CD4-positive, alpha-beta T cell treated with Interleukin-4 for 4 hours (primary cell): ENCODE measurements around the gene PCTP.

Source experiments
- DNase-seq: peaks from one replicate; pipeline ENCODE4 v3.0.0-alpha.2; 2020

The PCTP gene

GRCh38 chr17:55750750-55751657 is at the start of gene PCTP:
PCTP (plus strand) TSS chr17:55751051; CDS start chr17:55751104, 53 bp downstream.
- peak; percentile 72 for DNase-seq

GRCh38 chr17:55702150-55702549 is 48.7 kb upstream of the PCTP start:
- DNase-seq, result no peak

DNA sequence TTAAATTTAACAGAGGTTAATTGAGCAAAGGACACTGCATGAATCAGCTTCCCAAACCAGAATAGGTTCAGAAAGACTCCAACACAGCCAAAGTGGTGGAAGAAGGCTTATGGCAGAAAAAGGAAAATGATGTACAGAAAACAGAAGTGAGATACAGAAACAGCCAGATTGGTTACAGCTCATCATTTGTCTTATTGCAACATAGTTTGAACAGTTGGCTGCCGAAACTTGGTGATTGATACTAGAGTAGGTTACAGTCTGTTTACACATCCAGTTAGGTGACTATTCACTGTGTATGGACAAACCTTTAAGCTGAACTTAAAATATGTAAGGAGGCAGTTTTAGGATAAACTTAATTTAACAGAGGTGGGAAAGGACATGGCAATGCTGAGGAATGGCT is 46.5 kb upstream of the PCTP start:
- no peak for DNase-seq

GRCh38 chr17:55705847-55706246 is 45.0 kb upstream of the PCTP start:
- DNase-seq, result no peak

DNA sequence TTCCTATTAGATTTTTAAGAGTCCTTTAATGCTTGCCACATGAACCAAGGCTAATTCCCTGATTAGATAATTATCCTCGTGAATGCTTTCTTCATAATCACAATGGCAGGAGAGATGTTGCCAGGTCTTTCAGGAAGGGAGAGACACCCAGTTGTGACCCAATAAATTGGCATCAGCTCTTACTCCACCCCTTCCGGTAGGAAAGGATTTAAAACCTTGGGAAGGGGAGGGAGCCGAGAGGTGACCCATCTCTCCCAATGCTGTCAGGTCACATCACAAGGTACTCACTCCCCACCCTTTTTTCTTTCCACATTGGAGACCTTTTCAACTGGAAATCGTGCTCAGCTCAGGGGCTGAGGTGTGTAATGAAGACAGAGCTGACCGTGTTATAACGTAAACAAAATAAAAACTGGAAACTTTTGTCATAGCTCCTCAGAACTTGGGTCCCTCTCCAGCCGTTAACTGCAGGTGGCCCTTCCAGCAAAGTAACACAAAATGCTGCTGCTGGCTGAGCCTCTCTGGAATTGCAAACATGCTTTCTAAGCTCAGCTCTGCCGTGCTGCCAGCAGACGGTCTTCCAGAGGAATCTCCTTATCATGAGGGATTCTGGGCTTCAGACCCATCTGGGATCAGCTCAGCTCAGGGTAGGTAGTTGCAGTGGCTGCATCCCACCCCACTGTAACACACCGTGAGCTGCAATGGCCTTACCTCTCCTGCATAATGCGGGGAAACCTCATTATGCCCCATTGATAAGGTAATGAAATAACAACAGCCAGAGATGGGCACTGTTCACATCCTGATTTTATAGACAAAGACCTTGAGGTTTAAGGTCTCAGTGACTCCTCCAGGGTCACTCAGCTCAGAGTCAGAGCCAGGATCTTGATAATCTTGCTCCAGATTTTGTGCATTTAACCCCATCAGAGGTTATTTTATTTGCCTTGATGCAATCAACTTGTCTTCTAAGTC is 43.8 kb upstream of the PCTP start:
- DNase-seq, result no peak

DNA sequence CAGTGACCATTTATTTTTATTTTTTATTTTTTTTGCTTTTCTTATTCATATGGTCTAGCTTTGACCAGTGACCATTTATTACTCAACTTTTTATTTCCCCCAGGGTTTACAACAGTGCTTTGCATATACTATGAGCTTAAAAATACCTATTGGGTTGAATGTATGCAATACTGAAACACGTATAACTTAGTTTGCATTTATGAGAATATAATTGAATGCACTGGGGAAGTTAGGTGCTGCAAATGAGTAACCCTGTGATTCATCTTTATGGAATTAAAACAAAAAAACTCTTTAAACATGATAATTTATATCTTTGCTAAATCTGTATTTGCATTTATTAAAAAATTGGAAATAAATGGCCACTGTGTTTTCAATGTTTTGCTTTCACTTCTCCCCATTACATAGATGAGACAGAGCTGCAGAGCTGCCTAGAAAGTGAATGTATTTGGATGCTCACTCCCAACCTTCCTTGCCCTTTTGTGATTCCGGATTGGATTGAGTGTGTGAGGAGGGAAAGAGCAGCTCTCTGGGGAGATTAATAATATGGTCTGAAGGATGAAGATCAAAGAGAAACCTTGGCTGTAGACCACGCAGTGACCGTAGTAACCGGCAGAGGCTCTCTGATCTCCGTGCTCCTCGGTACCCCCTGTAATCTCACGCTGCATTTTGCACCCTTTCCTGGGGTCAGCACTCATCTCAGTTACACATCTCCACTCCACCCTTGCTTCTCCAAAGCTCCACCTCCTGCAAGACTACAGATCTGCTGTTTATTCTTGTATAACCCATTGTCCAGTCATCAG is 42.5 kb upstream of the PCTP start:
- no peak for DNase-seq

- no peak for DNase-seq
Measured at GRCh38 chr17:55709440-55709839, 41.4 kb upstream of the PCTP start.

- DNase-seq, result no peak
Measured at GRCh38 chr17:55709984-55710383, 40.9 kb upstream of the PCTP start.

DNA sequence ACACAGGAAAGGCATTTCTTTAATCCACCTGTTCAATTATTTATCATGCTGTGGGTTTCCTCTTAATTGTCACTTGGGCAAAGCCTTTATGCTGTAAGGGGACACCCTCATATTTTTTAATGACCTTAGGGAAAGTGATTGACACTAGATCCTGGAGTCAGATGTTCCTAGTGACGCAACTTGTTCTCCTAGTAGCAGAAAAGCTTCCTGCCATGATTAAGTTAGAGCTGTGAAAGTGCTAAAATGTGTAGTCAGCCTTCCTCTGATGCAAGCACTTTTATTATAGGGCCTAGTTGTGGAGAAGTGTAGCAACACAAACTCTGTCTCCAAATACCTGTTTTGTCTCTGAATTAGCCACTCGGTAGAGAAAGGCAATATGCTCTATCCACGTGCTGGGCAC is 40.4 kb upstream of the PCTP start:
- DNase-seq, result no peak

DNA sequence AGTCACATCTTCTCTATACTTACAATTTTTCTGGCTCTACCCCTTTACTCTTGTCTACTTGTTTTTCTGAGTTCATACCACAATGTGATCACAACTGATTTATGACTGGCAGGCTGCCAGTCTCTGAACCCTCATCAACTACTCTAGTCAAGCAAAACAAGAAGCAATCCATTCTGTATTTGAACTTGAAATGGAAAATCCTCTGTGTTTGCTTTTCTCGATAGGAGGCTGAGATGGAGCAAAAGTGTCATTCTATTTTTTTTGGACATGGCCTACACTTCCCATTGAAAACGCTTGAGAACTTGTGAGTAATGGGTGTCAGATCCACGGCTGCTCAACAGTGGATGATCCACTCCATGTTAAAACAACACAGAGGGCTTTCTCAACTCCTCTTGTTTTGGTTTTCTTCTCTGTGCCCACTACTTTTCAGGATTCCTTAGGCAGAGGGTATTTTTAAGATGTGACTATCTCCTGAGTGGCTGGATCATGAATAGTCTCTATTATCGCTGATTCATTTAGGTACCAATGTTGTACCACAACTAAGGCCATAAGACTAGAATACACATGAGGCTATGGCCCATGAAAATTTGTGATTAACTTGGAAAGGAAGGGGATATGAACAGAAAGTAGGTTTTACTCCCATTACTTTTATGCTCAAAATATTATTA is 39.9 kb upstream of the PCTP start:
- DNase-seq, result no peak

DNA sequence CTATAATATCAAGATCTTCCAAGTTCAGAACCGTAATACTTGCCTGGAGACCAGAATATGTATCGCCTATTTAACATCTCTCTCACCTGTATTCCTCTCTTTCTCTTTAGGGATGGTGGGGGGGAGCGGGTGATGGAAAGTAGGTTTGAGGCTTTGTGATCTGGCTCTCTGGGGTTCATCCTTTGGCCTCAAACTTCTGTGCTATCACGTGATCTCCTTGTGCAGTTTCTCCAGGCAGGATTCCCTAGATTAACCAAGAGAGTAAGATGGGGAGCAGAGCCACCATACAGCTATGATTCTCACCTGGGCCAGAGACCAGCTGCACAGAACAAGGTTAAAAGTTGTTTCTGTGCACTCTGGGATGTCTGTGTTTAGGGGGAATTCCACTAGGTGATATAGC is 33.4 kb upstream of the PCTP start:
- no peak for DNase-seq

DNA sequence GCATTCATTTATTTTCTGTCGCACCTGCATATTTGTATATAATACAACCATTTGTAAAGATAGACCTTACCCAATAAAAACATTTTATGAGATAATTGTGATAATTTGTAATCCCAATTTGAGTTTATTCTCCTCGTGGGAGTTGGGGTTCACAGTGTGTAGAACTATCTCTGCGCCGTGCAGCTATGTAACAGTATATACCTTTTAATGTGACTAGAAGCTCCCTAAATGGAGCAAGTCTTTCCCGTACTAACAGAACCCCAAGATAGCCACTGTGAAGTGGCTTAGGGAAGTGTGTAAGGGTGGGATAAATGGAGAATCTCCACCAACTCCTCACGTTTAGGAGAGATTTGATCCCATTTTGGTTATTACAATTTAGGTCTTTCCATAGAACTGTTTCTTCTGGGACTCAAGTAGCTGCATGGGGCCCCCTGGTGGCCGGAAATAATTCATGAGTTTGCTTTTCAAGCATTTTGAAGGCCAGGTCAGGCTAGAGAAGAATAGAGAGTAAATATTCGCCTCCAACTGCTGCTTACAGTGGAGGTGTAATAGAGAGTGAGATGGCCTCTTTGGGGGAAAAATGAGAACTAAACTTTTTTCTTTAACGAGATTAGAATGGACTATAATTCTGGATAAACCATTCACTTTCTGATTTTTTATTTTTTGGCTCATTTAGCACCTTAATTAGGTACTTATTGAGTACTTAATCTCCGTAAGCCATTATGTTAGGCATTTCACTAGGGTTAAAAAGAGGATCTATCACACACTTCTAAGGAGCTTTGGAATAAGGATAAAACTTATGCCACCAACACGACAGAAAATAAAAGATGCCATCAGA is 32.7 kb upstream of the PCTP start:
- DNase-seq, result peak; percentile 56

DNA sequence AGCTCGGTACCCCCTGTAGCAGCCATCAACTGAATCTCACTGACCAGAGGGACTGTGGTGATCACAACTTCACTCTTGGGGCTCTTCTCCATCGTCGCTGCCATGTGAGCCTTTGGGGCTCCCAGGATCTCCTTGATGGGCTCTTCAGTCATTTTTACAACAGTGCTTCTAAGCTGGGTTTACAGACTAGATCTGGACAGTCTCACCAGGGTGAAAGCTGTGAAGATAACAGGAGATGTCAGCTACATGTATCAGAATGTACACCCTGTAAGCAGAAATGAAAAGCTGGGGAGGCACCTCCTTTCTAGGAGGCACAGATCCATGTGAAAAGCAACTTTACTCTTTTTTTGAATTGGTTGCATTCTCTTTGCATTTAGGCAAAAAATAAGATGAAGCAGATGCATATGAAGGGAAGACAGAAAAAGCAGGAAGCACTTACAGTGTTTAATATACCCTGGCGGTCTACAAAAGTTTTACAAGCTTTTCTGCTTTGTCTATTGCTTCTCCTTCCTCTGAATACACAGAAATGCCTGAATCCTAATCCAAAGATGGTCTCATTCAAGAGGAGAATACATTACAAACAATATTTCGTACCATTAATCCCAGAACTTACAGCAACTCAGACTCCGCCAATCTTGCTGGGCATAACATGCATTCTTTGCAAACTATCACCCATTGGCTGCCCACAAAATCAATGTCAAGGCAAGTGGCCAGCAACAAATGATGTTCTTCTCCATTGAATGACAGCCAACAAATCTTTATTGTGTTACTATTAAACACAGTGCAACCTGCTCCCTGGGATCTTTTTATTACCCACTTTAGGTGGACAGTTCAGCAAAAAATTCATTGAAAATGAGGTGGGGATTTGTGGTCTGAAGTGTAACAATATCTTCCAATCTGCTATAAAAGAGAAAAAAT is 29.7 kb upstream of the PCTP start:
- DNase-seq, result no peak

DNA sequence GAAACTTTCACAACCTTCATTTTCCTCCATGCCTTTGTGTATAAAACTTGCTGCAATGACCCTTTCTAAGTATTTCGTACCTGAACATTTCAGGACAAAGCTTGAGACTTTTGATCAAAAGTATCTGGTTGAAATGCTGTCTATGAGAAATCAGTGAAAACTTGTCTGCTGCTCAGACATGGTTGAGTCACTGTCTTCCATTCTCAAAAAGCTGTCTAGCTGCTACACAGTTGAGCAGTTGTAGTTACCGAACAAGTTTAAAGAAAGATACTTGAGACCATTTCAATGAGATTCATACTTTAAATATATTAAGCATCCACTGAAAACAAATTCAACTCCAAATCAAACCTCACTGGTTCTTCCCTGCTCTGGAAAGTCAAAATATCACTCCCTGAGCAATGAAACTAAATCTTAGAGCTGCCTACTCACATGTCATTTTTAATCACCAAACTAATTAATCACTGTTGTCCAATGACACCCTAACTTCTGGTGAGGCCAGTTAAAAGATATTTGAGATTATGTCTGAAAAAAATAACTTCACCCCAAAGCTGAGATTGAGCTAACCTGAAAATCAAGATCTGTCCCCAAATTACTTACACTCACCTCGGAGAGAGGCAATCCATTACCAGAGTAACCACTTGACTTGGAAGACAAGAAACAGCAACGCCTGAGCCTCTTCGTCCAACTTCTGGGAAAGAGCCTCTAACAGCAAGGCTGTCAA is 28.7 kb upstream of the PCTP start:
- no peak for DNase-seq

DNA sequence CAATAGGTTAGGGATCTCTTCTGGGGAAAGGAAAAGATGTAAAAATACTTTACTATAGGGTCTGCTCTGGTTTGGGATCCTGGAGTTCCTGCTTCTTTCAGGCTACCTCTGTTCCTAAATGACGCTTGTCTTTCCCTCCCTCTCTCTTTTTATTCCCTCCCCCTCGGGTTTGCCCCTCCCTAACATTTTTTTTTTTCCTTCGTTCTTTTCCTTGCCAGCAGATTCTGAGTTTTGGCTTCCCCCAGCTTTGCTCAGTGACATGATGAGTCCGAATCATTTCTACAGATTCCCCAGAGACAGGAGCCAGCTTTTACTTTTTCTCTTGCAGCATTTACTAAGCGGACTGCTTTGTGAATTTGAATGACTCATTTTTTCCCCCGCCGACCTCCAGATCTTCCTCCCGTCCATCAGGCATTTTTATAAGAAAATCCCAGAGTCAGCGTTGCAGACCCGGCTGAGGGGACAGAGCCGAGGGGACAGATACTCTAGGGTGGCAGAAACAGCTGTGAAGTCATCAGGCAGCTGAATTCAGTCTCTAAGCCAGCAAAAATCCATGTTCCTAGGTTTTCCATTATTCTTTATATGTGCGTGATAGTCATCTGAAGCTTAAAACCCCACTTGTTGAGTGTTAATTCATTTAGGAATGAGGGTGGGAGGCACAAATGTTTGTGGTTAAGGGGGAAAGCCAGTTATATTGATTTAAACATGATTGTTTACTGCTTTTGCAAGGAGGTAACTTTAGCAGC is 27.9 kb upstream of the PCTP start, which contains the start of gene TMEM100:
Gene TMEM100 (minus strand): TSS at position 123 of the 746 bp plus-strand sequence. CDS start 1,794 bp downstream, outside the sequence.
- DNase-seq, result no peak

DNA sequence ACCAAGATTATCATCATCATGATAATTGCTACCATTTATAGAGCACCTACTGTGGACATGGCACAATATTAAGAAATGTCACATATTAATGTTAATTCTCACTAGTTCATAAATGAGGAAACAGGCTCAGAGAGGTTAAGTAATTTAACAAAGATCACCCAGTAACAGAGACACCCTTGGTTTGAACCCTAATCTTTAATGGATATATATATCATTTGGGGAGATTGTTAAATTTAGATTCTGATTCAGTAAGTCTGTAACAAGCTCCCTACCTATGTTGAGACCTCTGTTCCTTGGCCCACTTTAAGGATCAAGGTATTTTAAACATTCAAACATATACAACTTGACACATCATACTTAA is 27.4 kb upstream of the PCTP start:
- DNase-seq, result no peak

- no peak for DNase-seq
Measured at GRCh38 chr17:55726440-55726839, 24.4 kb upstream of the PCTP start.

- no peak for DNase-seq
Measured at GRCh38 chr17:55727275-55727674, 23.6 kb upstream of the PCTP start.

- no peak for DNase-seq
Measured at GRCh38 chr17:55727920-55728319, 22.9 kb upstream of the PCTP start.
